Measurements from ENCODE around the gene LCLAT1.
"Not testable (repeated sequence)": the region's sequence is repeated elsewhere in the genome, so short reads cannot be mapped to it uniquely, and the experiment has no call there.

Gene LCLAT1

DNA sequence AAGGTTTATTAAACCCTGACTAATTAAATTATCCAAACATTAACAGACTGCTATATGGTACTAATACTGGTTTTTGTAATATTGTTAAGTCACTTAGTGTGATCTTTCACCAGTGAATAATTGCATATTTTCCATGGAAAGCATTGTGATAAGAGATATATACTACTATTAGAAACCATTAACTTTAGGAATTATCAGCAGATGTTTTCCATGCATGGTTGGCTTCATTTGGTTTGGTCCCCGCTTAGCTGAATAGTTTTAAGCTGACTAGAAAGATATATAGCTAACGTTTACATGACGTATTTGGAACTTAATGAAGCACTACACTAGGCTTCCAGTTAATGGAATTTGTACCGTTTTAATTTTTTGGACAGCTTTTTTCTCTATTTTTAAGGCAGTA, 37.9 kb downstream of the LCLAT1 start:
- in situ Hi-C loops (cut with MboI; ENCODE audit: low sequenced_read_pairs) = no loop called here

DNA sequence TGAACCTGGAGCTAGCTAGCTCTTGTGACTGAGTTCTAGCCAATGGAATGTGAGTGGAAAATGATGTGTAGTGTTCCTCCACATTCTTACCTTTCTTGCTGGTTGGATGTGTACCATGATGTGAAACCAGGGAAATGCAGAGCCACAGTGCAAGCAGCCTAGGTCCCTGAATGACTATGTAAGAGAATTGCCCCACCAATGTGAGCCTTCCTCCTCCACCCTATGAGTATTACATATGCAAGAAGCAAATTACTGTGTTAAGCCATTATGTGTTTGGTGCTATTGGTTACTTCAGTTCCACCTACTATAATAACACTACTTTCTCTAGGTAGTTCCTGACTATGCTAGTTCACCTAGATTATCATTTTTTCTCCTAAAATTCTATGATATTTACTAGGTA, 39.6 kb downstream of the LCLAT1 start:
- in situ Hi-C loops (cut with MboI; ENCODE audit: low sequenced_read_pairs) = no loop called here

DNA sequence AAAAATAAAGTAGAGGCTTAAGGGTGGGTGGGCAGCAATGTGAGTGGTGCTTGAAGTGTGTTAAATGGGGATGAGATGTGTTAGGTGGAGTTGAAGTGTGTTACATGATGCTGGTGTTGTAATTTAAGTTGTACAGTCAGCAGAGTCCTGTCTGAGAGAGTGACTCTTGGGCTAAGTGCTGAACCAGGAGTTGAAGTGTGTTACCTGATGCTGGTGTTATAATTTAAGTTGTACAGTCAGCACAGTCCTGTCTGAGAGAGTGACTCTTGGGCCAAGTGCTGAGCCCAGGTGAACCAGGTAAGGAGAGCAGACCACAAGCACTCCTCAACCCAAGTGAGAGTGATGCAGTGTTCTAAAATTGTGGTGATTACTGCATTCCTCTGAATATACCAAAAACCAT, 40.6 kb downstream of the LCLAT1 start:
- in situ Hi-C loops (cut with MboI; ENCODE audit: low sequenced_read_pairs) = no loop called here

DNA sequence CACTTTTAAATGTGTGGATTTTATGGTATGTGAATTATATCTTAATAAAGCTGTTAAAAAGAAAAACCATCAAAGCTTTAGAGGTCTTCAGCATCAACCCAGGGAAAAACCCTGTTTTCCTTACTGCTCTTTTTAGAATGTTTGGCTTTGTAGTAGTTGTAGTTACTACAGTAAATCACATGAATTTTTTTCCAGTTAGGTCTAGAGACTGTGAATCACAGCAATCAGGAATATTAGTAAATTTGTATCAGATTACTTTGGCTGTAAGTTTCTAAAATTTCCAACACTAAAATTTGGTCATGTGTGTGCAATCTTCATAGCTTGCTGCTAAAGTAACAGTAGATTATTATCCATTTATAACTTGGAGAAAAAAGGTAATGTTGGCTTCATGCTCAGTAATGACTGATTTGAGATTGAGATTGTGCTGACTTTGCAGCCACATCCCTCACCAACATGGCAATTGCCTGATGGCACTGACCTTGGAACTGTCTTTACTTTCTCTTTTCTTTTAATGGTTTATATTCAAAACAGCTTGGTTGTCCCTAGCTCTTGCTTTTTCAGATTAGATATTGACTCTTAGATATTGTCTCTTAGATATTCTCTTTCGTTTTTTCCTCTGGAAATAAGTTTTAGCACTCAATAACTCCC, 41.1 kb downstream of the LCLAT1 start:
- in situ Hi-C loops (cut with MboI; ENCODE audit: low sequenced_read_pairs) = no loop called here

DNA sequence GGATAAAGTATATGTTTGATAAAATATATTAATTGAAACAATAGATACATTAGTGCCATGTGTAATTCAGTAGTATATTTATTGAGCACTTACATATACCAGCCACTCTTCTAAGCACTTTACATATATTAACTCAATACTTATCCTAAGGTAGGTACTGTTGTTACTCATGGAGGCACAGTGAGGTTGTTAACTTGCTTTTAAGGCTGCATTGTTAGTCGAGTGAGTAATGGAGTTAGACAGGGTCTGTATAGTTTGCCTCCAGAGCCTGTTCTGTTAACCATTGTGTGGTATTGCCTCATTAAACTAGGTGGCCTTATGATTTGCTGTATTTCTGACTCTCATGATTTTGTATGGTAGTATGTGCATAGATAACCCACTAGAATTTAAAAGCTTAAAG, 44.2 kb downstream of the LCLAT1 start:
- in situ Hi-C loops (cut with MboI; ENCODE audit: low sequenced_read_pairs) = no loop called here

DNA sequence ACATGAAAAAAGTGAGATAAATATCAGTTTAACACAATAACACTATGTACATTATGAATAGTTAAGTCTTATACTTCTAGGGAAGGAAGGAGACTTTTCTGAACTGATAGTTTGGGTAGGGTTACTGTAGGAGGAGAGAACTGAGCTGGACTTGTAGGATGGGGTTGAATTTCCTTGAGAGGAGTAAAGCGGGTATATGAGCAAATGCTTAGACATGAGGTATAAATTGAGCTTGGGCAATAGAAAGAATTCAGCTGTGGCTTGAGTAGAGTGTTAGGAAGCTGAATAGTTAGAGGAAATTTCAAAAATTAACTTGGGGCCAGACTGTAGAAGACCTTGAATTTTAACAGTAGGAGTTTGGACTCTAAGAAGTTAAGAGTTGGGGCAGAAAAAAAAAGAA, 45.1 kb downstream of the LCLAT1 start:
- in situ Hi-C loops (cut with MboI; ENCODE audit: low sequenced_read_pairs) = no loop called here

DNA sequence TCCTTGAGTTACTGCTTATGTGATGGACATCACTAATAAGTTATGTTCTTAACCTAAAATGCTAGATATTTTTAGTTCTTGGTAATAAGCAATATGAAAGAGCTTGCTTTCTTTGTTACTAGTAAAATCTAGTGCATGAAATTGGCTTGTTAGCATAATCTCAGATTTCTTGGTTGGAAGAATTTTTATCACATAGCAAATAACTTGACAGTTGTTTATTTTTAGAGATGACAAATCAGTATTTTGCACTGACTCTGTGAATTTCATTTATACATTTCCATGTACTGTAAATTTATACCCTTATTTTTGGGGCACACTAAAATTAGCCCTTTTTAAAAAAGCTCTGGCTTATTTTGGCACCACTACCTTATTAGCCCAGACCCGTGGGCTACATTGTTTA, 45.6 kb downstream of the LCLAT1 start:
- in situ Hi-C loops (cut with MboI; ENCODE audit: low sequenced_read_pairs) = no loop called here

DNA sequence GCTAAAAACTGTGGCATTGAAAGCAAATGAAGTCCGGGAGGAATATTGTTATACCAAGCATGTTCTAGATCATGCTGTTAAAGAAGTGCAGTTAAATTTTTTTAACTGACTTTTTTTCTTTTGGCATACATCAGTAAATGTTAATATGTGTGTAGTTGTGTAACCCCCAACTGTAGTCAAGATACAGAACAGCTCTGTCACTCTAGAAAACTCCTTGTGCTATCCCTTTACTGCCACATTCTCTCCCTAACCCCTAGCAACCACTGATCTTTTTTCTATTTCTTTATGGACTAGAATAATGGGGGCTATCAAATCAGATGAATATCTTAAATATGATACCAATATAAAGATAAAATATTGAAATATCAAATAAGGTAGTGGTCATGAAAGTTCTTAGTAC, 46.4 kb downstream of the LCLAT1 start:
- in situ Hi-C loops (cut with MboI; ENCODE audit: low sequenced_read_pairs) = no loop called here

DNA sequence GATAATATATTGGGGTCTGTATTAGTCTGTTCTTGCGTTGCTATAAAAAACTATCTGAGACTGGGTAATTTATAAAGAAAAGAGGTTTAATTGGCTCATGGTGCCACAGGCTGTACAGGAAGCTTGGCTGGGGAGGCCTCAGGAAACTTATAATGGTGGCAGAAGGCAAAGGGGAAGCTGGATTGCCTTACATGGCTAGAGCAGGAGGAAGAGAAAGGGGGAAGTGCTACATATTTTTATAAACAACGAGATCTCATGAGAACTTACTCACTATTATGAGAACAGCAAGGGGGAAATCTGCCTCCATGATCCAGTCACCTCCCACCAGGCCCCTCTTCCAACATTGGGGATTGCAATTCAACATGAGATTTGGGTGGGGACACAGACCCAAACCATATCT, 48.9 kb downstream of the LCLAT1 start:
- in situ Hi-C loops (cut with MboI; ENCODE audit: low sequenced_read_pairs) = not testable (repeated sequence)

DNA sequence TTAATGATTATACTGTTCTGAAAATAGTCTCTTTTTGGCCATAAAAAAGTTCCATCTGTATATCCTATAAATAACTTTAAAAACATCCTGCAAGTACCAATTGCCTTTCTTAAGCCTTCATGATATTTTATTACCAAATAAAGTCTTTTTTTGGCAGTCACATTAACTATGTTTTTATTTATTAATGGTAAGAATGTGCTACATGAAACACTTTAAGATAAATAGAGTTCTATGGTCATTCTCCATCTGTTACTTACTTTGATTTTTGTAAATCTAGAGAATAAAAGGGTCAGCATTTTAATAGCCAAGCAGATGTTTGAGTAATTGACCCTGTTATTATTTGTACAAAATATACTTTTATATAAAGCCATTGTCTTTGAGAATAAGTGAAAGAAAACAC, 52.6 kb downstream of the LCLAT1 start:
- in situ Hi-C loops (cut with MboI; ENCODE audit: low sequenced_read_pairs) = no loop called here

DNA sequence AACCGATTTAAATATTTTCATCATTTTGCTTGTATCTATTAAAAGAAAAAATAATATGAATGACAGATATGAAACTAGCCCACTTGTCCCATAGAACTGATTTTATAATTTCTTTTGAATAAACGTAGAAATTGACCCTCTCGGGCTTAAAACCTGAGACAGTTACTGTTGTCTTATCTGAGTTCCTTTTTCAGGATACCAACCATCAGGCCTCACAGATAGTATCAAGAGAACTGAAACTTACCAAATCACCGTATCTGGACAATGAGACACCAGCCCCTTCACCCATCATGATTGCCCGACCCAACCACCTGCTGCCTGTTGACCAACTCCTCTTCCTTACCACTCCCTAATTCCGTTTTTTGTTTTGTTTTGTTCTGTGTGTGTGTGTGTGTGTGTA, 53.7 kb downstream of the LCLAT1 start:
- in situ Hi-C loops (cut with MboI; ENCODE audit: low sequenced_read_pairs) = no loop called here

DNA sequence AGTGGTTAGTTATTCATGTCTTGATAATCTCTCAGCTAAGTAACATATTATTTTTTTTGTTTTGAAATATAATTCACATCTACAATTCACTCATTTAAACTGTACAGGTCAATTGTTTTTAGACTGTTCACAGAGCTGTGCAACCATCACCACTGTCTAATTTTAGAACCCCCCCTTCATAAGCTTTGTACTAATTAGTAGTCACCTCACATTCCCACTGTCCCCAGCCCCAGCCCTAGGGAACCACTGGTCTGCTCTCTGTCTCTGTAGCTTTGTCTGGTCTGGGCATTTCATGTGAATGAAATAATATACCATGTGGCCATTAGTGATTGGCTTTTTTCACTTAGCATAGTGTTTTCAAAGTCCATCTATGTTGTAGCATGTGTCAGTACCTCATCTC, 55.3 kb downstream of the LCLAT1 start:
- in situ Hi-C loops (cut with MboI; ENCODE audit: low sequenced_read_pairs) = no loop called here

DNA sequence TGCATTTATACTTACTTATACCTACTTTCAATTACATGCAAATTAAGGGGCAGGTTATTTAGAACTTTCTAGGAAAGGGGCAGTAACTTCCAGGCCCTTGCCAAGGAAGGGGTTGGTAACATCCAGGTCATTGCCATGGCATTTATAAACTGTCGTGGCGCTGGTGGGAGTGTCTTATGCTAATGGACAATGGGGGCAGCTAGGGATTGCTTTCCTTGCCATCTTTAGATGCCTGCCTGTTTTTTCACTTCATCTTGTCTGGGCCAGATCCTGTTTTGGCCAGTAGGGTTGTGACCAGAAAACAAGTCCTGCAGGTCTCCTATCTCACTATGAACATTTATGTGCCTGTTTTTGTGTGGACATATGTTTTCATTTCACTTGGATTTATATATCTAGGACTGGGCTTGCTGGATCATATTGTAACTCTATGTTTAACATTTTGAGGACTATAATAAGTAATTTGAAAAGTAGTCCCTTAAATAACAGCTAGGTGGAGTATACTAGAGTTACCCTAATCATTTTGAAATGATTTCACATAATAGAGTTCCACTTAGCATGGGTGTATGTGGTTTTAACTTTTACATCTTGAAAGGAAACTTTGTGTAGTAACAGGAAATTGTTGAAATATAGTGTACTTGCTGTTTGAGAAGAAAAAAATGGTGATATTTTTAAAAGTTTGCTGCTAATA, 56.1 kb downstream of the LCLAT1 start:
- in situ Hi-C loops (cut with MboI; ENCODE audit: low sequenced_read_pairs) = no loop called here

DNA sequence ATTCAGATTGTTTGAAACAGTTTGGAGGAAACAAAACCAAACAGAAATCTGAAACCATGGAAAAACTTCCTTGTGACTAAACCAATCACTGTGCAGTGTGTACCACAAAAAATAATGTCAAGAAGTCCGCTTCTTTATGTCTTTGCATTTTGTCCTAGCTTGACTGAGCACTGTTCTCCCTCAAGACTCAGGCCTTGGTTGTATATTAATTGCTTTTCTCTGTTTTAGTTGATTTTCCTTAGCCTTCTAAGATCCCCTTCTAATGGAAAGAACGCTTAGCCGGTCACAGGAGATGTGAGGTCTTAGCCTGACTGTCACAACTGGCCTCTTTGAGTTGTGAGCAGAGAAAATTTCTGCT, 56.6 kb downstream of the LCLAT1 start:
- in situ Hi-C loops (cut with MboI; ENCODE audit: low sequenced_read_pairs) = no loop called here

DNA sequence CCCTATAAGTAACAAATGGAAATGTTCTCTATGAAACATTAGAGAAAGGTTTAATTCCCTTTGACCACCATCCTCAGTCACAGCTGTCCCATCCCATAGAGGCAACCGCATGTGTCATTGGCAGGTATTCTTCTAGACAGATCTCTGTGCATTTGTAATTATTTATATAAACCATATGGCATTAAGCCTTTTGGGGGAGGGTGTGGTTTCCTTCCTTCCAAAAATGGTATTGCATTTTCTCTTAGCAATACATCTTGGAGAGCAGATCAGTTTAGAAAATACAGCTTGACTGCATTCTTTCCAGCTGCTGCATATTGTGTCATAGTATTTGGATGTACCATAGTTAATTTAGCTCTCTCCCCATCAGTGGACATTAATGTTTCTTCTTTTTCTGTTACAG, 57.7 kb downstream of the LCLAT1 start:
- in situ Hi-C loops (cut with MboI; ENCODE audit: low sequenced_read_pairs) = no loop called here

DNA sequence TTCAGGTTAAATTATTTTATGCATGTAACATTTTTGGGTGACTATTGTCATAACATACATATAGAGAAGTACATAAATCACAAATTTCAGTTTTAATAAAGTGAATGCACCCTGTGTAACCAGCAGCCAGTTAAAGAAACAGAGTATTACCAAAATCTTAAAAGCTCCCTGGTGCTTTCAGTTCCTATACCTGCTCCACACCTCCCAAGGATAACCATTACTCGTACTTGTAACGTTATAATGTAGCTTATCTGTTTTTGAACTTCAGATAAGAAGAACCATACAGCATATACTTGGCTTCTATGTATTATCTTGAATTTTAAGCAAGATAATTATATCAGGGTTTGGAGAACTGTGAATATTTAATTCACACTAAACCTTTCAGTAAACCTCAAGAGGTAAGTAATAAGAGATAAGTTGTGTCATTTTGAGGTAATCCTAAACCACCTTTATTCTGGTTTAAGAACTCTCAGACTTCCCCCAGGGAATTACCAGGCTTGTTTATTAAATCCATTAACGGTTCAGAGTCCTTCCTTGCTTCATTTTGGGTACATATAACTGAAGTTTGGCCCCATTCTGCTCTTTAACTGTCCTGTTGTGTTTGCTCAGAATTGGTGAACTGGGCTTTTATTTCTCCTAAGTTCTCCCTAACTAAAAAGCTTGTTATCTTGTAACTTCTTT, 58.6 kb downstream of the LCLAT1 start:
- in situ Hi-C loops (cut with MboI; ENCODE audit: low sequenced_read_pairs) = no loop called here

DNA sequence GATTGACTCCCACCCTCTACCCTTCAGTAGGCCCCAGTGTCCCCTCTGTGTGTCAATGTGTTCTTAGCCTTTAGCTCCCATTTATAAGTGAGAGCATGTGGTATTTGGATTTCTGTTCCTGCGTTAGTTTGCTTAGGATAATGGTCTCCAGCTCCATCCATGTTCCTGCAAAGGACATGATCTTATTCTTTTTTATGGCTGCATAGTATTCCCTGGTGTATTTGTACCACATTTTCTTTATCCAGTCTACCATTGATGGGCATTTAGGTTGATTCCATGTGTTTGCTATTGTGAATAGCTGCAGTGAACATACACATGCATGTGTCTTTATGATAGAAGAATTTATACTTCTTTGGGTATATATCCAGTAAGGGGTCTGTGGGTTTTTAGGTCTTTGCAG, 60.4 kb downstream of the LCLAT1 start:
- in situ Hi-C loops (cut with MboI; ENCODE audit: low sequenced_read_pairs) = not testable (repeated sequence)

DNA sequence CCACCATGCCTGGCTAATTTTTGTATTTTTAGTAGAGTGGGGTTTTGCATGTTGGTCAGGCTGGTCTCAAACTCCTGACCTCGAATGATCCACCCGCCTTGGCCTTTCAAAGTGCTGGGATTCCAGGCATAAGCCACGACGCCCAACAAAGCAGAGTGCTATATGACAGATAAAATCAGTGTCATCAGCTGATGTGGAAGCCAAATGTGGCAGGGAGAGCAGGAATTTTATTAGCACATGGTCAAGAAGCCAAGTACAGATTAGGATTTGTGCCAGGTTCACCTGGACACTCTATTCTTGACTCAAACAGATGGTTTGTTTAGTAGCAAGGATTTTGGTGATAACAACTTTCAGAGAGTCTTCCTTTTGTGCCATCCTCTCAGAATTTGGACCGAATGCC, 62.7 kb downstream of the LCLAT1 start:
- in situ Hi-C loops (cut with MboI; ENCODE audit: low sequenced_read_pairs) = no loop called here

DNA sequence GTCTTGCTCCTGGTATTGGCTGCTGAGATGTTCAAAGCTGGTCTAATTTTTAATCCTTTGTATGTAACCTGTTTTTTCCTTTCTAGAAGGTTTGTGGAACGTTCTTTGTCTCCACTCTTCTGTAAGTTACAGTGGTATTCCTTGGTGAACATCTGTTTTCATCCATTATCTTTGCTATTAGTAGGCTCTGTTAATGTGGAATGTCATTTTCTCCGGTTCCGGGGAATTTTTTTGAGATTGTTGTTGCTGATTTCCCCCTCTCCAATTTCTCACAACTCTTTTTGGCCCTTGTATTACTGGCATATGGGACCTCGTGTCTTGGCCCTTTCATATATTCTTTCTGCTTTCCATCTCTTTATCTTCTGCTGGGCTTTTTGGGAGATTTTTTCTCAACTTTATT, 63.4 kb downstream of the LCLAT1 start:
- in situ Hi-C loops (cut with MboI; ENCODE audit: low sequenced_read_pairs) = no loop called here

DNA sequence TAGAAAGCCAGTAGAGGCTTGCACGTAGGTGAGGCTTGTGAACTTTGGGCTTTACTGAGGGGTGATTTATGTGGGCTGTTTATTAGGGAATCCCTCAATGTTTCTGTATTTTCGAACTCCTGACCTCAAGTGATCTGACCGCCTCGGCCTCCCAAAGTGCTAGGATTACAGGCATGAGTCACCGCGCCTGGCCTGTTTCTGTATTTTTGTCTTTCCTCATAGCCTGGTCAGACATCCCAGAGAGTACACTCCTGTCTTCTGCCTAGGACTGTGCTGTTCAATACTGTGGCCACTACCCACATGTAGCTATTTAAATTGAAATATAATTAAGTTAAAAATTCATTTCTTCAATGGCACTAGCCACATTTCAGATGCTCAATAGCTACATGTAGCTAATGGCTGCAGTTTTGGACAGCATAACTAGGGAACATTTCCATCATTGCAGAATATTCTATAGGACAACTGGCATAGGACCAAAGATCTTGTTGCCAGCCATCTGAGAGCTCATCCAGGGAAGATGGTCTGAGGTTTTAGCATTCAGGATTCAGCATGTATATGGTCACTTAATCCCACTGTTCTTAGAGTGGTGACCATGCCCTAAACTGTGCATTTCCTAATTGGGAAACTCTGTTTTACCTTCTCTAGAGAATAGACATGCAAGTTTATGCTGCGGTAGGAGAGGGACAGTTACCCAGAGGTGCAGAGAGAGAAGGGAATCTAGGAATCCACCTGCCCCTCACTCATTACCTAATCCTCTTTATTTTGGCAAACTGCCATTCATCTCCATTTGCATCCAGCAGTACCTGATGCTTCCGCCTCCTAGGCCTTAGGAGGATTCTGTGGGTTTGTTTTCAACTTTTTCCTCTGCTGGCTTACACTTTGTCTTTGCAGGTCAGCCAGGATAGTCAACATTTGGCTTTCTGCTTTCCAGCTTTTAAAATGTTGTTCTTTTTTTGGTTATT, 64.4 kb downstream of the LCLAT1 start:
- in situ Hi-C loops (cut with MboI; ENCODE audit: low sequenced_read_pairs) = no loop called here

DNA sequence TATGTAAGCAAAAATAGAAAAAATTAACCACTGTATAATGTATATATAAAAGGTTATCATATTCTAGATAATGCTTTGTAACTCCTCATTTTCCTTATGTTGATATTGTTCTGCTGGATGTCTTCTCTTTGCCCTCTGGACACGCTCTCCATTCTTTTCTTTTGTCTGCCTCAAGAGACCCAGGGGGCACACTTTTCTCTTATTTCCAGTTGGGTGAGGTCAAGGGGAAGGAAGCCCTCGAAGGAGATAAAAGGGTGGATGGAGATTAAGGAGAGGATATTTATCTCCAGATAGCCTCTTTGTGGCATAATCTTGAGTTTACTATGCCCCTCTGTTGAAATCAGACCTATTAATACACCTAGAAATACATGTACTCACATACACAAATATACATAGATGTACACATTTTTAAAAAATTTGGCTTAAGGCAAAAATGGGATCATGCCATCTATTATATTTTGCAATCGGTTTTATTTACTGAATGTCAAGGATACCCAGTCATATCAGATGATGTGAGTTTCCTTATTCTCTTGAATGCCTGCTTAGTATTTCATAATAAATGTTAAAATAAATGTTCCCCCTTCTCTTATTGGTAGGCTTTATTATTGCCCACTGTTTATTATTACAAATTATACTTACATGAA, 65.3 kb downstream of the LCLAT1 start:
- in situ Hi-C loops (cut with MboI; ENCODE audit: low sequenced_read_pairs) = no loop called here

Measured in HL-60/S4 (cell line).